COLO829 (cell line): ENCODE data around the gene DRG2.
A peak's percentile ranks its signal among the peaks of the same experiment; 100 is the strongest.

Source experiments
- DNase-seq: peaks from one replicate; pipeline ENCODE4 v3.0.0; 2012; ENCODE audit warnings: low spot score

DRG2 gene

GRCh38 chr17:18074566-18075272 lies 13.0 kb upstream of the DRG2 start:
- no peak for DNase-seq

- no peak for DNase-seq
Observed at GRCh38 chr17:18076936-18077335, 10.8 kb upstream of the DRG2 start.

- no peak for DNase-seq
Observed at GRCh38 chr17:18079543-18079942, 8.2 kb upstream of the DRG2 start.

- DNase-seq = no peak
Observed at GRCh38 chr17:18084256-18084655, 3.5 kb upstream of the DRG2 start.

GRCh38 chr17:18089613-18090012 lies 1.9 kb downstream of the DRG2 start:
- no peak for DNase-seq

GRCh38 chr17:18093616-18094408 lies 6.1 kb downstream of the DRG2 start:
- peak; percentile 32 for DNase-seq

GRCh38 chr17:18094409-18094807 lies 6.7 kb downstream of the DRG2 start:
- no peak for DNase-seq

- no peak for DNase-seq
Observed at GRCh38 chr17:18099516-18099915, 11.8 kb downstream of the DRG2 start.

GRCh38 chr17:18100616-18101015 lies 12.9 kb downstream of the DRG2 start:
- no peak for DNase-seq

GRCh38 chr17:18101828-18102227 lies 14.1 kb downstream of the DRG2 start:
- no peak for DNase-seq

GRCh38 chr17:18102640-18103039 lies 14.9 kb downstream of the DRG2 start:
- DNase-seq = no peak

GRCh38 chr17:18105027-18105426 lies 17.3 kb downstream of the DRG2 start:
- DNase-seq = no peak

GRCh38 chr17:18105595-18105994 lies 17.8 kb downstream of the DRG2 start:
- DNase-seq = no peak

GRCh38 chr17:18106211-18106610 lies 18.5 kb downstream of the DRG2 start:
- DNase-seq = no peak

GRCh38 chr17:18107061-18107790 lies 19.5 kb downstream of the DRG2 start:
- no peak for DNase-seq

- DNase-seq = no peak
Observed at GRCh38 chr17:18107971-18108370, 20.2 kb downstream of the DRG2 start.

- no peak for DNase-seq
Observed at GRCh38 chr17:18108401-18109312, 20.9 kb downstream of the DRG2 start, which contains the start of gene MYO15A. TSS of gene MYO15A (plus strand) at chr17:18108756. CDS start at chr17:18118801, 10,045 bp downstream.

- no peak for DNase-seq
Observed at GRCh38 chr17:18109935-18110485, 22.3 kb downstream of the DRG2 start.

- no peak for DNase-seq
Observed at GRCh38 chr17:18110636-18111145, 22.9 kb downstream of the DRG2 start.

GRCh38 chr17:18111330-18111971 lies 23.7 kb downstream of the DRG2 start:
- DNase-seq = no peak

GRCh38 chr17:18115517-18115916 lies 27.8 kb downstream of the DRG2 start:
- no peak for DNase-seq
